Jurkat, Clone E6-1 (cell line): ENCODE measurements around the gene MRPS2.
"Not testable (repeated sequence)": the region's sequence is repeated elsewhere in the genome, so short reads cannot be mapped to it uniquely, and the experiment has no call there.

ENCODE experiments used
- DNase-seq: peaks from one replicate; pipeline ENCODE4 v3.0.0-alpha.2; 2011; ENCODE audit warnings: low read depth, low spot score
- H3K4me3 ChIP-seq: 2 replicates; pipeline ENCODE4 v1.5.1; 2011; ENCODE audit warnings: mild to moderate bottlenecking, low read length, control low read depth, moderate library complexity

MRPS2 gene

DNA sequence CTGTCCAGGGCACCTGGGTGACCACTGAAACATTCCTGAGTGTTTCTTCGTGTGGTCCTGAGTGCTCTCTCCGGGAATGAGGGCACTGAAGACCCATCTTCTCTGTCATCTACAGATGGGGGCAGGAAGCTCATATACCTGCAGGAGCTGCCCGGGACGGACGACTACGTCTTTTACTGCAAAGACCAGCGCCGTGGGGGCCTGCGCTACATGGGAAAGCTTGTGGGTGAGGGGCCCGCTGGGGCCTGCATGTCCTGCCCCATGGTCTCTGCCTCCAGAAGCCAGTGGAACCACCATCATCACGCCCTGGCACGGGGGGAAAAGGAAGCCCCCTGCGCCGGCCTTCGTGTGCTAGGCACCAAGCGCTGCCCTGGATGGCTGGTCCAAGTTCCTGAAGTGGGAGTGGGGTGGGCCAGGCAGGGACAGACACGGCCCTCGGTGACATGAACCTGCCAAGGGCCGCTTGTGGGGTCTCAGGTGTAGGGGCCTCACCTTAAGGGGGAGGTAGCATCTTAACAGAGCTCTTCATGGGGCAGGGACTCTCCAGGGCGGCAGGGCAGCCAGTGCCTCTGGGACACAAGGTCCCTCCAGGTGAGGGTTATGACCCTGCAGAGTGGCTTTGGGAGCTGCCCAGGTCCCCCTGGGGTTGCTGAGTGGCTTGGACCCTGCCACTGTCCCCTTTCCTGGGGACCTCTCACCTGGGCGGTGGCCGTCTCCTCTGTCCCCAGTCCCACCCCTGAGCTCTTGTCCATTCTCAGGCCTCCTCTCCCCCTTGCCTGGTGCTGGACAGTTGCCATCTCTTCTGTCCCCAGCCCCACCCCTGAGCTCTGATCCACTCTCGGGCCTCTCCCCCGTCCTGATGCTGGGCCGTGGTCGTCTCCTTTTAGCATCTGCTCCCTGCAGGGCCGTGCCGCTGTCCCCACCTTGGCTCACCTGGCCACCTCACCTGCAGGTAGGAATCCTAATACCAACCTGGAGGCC lies 47.6 kb downstream of the MRPS2 start:
- no peak for DNase-seq
- H3K4me3 ChIP-seq = no peak overlapping the region

DNA sequence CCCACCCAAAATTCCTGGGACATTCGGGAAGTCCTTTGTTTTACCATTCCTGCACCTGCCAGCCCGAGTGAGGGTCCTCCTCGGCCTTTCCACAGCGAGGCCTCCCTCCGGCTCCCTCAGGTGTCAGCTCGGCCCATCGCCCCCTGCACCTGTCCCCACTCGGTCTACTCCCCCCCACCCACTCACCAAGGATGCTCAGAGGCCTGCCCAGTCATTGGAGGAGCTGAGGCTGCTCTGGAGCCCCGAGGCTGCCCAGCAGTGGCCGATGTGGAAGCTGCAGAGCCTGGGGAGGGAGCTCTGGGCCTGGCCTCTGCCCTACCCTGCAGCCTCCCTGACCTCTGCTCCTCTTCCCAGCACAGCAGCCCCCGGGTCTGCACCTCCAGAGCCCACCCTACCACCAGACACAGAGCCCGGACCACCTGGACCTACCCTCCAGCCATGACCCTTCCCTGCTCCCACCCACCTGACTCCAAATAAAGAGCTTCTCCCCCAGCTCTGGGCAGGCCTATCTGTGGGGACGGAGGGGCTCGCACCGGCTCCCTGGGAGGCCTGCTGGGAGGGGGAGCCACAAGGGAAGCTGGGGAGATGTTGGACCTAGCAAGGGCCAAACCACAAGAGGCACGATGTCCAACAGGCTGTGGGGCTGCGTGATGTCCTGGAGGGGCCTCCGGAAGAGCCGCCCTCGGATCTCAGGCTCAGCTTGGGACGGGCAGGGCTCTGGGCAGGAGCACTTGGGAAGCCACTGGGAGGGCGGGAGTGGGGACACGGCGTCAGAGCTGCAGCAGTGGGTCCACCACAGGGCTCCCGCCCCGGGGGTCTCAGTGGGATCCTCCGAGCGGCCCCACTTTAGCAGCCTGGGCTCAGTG lies 49.2 kb downstream of the MRPS2 start:
- not testable (repeated sequence) for DNase-seq, H3K4me3 ChIP-seq

- no peak overlapping the region for H3K4me3 ChIP-seq
- DNase-seq = no peak
These were observed 49.9 kb downstream of the MRPS2 start for GRCh38 chr9:135550344-135550918.

DNA sequence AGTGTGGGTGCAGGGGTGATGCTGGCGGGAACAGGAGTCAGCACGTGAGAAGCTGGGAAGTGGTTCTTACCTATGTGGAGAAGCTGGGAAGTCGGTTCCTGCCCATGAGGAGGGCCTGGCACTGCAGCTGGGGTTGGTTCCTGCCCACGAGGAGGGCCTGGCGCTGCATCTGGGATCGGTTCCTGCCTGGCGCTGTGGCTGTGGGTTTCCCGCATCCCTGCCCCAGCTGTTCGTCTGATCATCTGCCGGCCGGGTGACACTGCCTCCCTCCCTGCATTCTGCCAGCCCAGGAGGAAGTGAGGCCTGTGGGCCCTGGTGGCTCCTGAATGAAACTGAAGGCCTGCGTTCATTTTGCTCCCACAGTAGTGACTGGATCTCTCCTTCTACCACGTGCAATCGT lies 50.5 kb downstream of the MRPS2 start:
- no peak for DNase-seq
- H3K4me3 ChIP-seq = no peak overlapping the region

DNA sequence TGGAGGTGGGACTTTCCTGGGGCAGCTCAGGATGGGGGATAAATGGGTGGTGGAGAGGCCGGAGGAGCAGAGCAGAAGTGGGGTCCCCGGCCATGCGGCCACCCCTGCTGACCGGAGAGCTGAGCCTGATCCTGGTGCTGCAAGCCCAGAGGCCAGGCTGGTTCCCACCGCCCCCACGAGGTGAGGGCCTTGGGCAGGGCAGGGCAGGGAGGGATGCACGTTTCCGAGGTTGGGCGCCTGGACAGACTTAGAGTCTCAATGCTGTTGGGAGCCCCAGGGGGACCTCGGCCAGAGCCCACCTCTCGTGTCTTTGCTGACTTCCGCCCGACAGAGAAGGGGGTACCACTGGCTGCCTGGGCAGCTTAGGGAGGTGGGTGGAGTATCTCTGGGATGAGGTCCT lies 51.0 kb downstream of the MRPS2 start:
- no peak for DNase-seq
- H3K4me3 ChIP-seq = no peak overlapping the region

GRCh38 chr9:135552021-135552697 lies 51.7 kb downstream of the MRPS2 start:
- no peak overlapping the region for H3K4me3 ChIP-seq
- no peak for DNase-seq

GRCh38 chr9:135552698-135553171 lies 52.3 kb downstream of the MRPS2 start:
- DNase-seq = no peak
- H3K4me3 ChIP-seq = no peak overlapping the region
